Neural cell (in vitro differentiated cells): ENCODE measurements around the gene NRP2. TPM values are rescaled to one million over a fixed set of nuclear protein-coding genes. Genes with fewer than 3 reads are reported as not detected.

Experiments
- H2AFZ ChIP-seq: fragments of 200-600, 300-800 bp; sonication (generic), shearing (Covaris generic); 2 replicates; pipeline ENCODE4 v1.6.0; 2014; ENCODE audit warnings: low read depth, mild to moderate bottlenecking, antibody characterized with exemption, low read length, moderate library complexity
- H3F3A ChIP-seq: fragments of 200-600 bp; shearing (Covaris generic); 2 replicates; pipeline ENCODE4 v1.6.1; 2016; ENCODE audit warnings: mild to moderate bottlenecking, moderate library complexity, mixed read lengths, antibody characterized with exemption, low read length; ENCODE audit not compliant: insufficient read depth, poor library complexity, severe bottlenecking
- H3K27ac ChIP-seq: fragments of 200-600, 300-800 bp; sonication (generic), shearing (Covaris generic); 2 replicates; pipeline ENCODE4 v1.5.1; 2014; ENCODE audit warnings: mild to moderate bottlenecking, low read length, moderate library complexity
- H3K27me3 ChIP-seq: fragments of 300-800, 200-600 bp; sonication (generic), shearing (Covaris generic); 2 replicates; pipeline ENCODE4 v1.6.0; 2014; ENCODE audit warnings: mild to moderate bottlenecking, low read depth, low read length, moderate library complexity; ENCODE audit not compliant: insufficient read depth
- H3K36me3 ChIP-seq: fragments of 300-800, 200-600 bp; sonication (generic), shearing (Covaris generic); 2 replicates; pipeline ENCODE4 v1.5.1; 2014; ENCODE audit warnings: mild to moderate bottlenecking, antibody characterized with exemption, low read length, moderate library complexity; ENCODE audit not compliant: insufficient read depth
- H3K4me2 ChIP-seq: fragments of 300-800, 200-600 bp; sonication (generic), shearing (Covaris generic); 2 replicates; pipeline ENCODE4 v1.6.0; 2014; ENCODE audit warnings: mild to moderate bottlenecking, low read length
- H3K4me3 ChIP-seq: fragments of 300-800, 200-600 bp; sonication (generic), shearing (Covaris generic); 2 replicates; pipeline ENCODE4 v1.5.1; 2014; ENCODE audit warnings: mild to moderate bottlenecking, low read length, moderate library complexity
- H3K79me2 ChIP-seq: fragments of 200-600 bp; shearing (Covaris generic); replicated peaks from 2 replicates; pipeline ENCODE4 v1.6.0; 2014; ENCODE audit warnings: mild to moderate bottlenecking, low read length, moderate library complexity; ENCODE audit not compliant: insufficient read depth
- H3K9ac ChIP-seq: fragments of 300-800, 200-600 bp; sonication (generic), shearing (Covaris generic); 2 replicates; pipeline ENCODE4 v1.6.1; 2016; ENCODE audit warnings: mild to moderate bottlenecking, low read length, mixed read lengths
- H3K9me2 ChIP-seq: fragments of 200-600 bp; shearing (Covaris generic); 2 replicates; pipeline ENCODE4 v1.6.1; 2016; ENCODE audit warnings: mild to moderate bottlenecking, low read length, mixed read lengths; ENCODE audit not compliant: insufficient read depth
- H3K9me3 ChIP-seq: fragments of 200-600, 300-800 bp; sonication (generic), shearing (Covaris generic); 2 replicates; pipeline ENCODE4 v1.6.1; 2016; ENCODE audit warnings: mild to moderate bottlenecking, mixed run types, low read length, moderate library complexity, mixed read lengths
- H4K20me1 ChIP-seq: fragments of 200-600 bp; shearing (Covaris generic); 2 replicates; pipeline ENCODE4 v1.6.1; 2016; ENCODE audit warnings: mild to moderate bottlenecking, mixed run types; ENCODE audit not compliant: insufficient read depth
- EP300 ChIP-seq: fragments of 450-650 bp; conservative IDR thresholded peaks from 2 replicates; pipeline ENCODE4 v1.6.1; 2014; ENCODE audit warnings: antibody characterized with exemption, mild to moderate bottlenecking, moderate library complexity; ENCODE audit not compliant: poor library complexity, severe bottlenecking
- EZH2 ChIP-seq: fragments of 200-600, 300-800 bp; shearing (Covaris generic), sonication (generic); IDR thresholded peaks from 2 replicates; pipeline ENCODE4 v1.6.1; 2014; ENCODE audit warnings: antibody characterized with exemption, low read length, borderline replicate concordance, mild to moderate bottlenecking; ENCODE audit not compliant: insufficient read depth, poor library complexity, severe bottlenecking
- MXI1 ChIP-seq: fragments of 450-650 bp; conservative IDR thresholded peaks from 2 replicates; pipeline ENCODE4 v1.6.1; 2014; ENCODE audit warnings: antibody characterized with exemption, mild to moderate bottlenecking; ENCODE audit not compliant: poor library complexity, severe bottlenecking
- POLR2AphosphoS5 ChIP-seq: IDR thresholded peaks from 2 replicates; pipeline ENCODE4 v1.6.1; 2012
- RAD21 ChIP-seq: fragments of 450-650 bp; conservative IDR thresholded peaks from 2 replicates; pipeline ENCODE4 v1.6.1; 2014; ENCODE audit warnings: antibody characterized with exemption, mild to moderate bottlenecking, moderate library complexity
- SMC3 ChIP-seq: fragments of 450-650 bp; conservative IDR thresholded peaks from 2 replicates; pipeline ENCODE4 v1.6.1; 2014; ENCODE audit warnings: antibody characterized with exemption, mild to moderate bottlenecking, moderate library complexity; ENCODE audit not compliant: poor library complexity
- TAF1 ChIP-seq: IDR thresholded peaks from 2 replicates; pipeline ENCODE4 v1.6.1; 2012; ENCODE audit warnings: low read depth
- polyA plus RNA-seq: library from polyadenylated mRNA; depleted of rRNA; stranded (reverse); fragments of >200 nt; gene quantifications from 2 replicates; pipeline ENCODE4 v1.2.3, GENCODE V29; 2014
- TF ChIP-seq, protein P1 (sequence below): IDR thresholded peaks from 2 replicates; pipeline ENCODE4 v1.6.1; 2012; ENCODE audit warnings: borderline replicate concordance
- TF ChIP-seq, protein P2 (sequence below): fragments of 450-650 bp; IDR thresholded peaks from 2 replicates; pipeline ENCODE4 v1.5.1; 2014; ENCODE audit warnings: antibody characterized with exemption, mild to moderate bottlenecking, moderate library complexity; ENCODE audit not compliant: poor library complexity, severe bottlenecking

Gene NRP2
- polyA plus RNA-seq, 1 donor from 2014 or later: 30.2 TPM

DNA sequence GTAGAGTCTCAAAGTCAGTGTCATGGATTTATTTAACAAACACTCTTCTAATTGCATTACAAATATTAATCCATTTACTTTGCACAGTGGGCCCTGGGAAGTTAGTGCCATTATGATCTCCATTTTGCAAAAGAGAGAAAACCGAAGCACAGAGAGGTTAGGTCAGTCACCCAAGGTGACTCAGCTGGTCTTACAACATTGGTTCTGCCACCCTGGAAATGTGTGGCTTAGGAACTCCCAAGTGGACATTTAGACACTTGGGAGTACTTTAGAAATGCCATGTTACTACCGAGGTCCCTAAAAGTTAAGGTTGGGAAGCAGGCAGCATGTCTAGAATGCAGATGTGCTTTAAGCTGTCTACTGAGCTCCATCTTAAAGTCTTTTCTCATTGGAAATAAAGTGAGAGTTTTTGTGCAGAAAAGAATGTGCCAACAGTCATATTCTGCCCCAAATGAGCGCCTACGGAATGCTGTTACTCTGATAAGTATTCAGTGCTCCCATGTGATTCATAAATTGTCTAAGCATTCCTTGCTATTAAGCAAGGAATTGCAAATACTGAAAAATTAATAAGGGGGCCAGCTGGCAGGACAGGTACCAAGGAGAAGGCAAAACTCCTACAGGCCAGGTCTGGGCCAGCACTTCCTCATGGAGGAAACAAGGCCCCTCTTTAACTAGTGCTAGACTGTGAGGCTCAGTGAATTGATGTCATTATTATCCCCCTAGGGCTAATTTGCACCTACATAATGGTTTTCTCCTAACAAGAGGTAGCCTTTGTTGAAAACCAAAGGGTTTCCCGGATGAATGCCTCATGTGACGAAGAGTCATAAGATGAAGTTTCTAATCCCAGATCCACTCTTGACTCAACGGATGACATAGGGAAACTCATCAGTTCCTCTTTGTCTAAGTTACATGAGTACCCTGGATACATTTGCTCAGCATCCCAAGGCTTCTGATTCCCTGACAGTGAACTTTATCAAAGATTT, 16.3 kb downstream of the NRP2 start:
- H3K79me2 ChIP-seq: no peaks in the 10 kb centered on the region

DNA sequence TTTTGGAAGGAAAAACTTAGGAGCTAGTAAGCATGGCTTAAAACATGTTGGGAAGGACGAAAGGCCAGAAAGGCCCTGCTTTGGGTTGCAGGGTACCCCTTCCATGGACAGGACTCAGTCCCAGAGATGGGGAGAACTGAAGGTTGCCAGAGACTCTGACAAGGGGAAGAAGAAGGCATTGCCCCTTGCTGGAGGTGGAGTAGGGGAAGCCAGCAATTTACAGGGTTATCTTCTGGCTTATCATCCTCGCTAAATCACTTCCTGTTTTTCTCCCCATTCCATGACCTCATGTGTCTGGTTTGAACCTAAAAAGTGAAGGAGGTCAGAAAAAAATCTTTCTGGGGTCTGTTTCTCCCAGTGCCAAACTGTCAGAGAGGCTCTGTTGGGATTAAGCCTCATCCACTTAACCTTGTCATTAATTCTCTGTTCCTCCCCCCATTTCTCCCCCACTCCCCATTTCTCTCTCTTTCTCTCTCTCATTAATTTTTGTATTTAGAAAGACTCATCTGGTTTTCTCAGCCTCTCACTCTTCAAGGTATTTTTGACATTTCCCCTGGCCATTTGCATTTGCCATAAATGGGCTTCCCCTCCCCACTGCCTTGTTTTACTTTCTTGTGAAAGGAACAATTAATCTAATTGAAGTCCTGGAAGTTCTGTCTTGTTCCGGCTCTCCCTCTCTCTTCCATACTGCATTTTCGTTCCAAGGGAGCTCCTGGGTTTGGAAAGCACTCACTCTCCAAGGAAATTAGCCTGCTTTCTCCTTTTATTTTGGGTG, 17.4 kb downstream of the NRP2 start:
- Histone ChIP-seq H3K4me3 (no peak overlapping the region), H3K9ac (no peak overlapping the region), H3K9me2 (no peaks in the 10 kb centered on the region), H3K36me3 (peaks cover 9% of the 10 kb centered on the region), H3K27me3 (no peaks in the 10 kb centered on the region), H4K20me1 (no peaks in the 10 kb centered on the region), H3K4me2 (no peak overlapping the region), H3F3A (no peaks in the 10 kb centered on the region), H3K79me2 (no peaks in the 10 kb centered on the region), H2AFZ (no peak overlapping the region), H3K9me3 (no peaks in the 10 kb centered on the region), H3K27ac (no peak overlapping the region)
- TF ChIP-seq, protein P1, sequence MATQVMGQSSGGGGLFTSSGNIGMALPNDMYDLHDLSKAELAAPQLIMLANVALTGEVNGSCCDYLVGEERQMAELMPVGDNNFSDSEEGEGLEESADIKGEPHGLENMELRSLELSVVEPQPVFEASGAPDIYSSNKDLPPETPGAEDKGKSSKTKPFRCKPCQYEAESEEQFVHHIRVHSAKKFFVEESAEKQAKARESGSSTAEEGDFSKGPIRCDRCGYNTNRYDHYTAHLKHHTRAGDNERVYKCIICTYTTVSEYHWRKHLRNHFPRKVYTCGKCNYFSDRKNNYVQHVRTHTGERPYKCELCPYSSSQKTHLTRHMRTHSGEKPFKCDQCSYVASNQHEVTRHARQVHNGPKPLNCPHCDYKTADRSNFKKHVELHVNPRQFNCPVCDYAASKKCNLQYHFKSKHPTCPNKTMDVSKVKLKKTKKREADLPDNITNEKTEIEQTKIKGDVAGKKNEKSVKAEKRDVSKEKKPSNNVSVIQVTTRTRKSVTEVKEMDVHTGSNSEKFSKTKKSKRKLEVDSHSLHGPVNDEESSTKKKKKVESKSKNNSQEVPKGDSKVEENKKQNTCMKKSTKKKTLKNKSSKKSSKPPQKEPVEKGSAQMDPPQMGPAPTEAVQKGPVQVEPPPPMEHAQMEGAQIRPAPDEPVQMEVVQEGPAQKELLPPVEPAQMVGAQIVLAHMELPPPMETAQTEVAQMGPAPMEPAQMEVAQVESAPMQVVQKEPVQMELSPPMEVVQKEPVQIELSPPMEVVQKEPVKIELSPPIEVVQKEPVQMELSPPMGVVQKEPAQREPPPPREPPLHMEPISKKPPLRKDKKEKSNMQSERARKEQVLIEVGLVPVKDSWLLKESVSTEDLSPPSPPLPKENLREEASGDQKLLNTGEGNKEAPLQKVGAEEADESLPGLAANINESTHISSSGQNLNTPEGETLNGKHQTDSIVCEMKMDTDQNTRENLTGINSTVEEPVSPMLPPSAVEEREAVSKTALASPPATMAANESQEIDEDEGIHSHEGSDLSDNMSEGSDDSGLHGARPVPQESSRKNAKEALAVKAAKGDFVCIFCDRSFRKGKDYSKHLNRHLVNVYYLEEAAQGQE: no peak
- TF ChIP-seq RAD21: no peak
- no peak for TF ChIP-seq EZH2
- no peak for TF ChIP-seq SMC3
- no peak for TF ChIP-seq POLR2AphosphoS5

More for the DNA sequence above, 16.3 kb downstream of the NRP2 start:
- H2AFZ ChIP-seq: no peak overlapping the region
- no peak for TF ChIP-seq EP300
- TF ChIP-seq, protein P2, sequence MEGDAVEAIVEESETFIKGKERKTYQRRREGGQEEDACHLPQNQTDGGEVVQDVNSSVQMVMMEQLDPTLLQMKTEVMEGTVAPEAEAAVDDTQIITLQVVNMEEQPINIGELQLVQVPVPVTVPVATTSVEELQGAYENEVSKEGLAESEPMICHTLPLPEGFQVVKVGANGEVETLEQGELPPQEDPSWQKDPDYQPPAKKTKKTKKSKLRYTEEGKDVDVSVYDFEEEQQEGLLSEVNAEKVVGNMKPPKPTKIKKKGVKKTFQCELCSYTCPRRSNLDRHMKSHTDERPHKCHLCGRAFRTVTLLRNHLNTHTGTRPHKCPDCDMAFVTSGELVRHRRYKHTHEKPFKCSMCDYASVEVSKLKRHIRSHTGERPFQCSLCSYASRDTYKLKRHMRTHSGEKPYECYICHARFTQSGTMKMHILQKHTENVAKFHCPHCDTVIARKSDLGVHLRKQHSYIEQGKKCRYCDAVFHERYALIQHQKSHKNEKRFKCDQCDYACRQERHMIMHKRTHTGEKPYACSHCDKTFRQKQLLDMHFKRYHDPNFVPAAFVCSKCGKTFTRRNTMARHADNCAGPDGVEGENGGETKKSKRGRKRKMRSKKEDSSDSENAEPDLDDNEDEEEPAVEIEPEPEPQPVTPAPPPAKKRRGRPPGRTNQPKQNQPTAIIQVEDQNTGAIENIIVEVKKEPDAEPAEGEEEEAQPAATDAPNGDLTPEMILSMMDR: no peak
- TF ChIP-seq MXI1: no peak
- TF ChIP-seq SMC3: no peak
- TF ChIP-seq TAF1: no peak
- no peak for TF ChIP-seq POLR2AphosphoS5
- no peak for TF ChIP-seq EZH2
- TF ChIP-seq, protein P1: no peak
- TF ChIP-seq RAD21: no peak
- H3K27ac ChIP-seq: no peak overlapping the region
- no peaks in the 10 kb centered on the region for H3K9me3 ChIP-seq
- H3F3A ChIP-seq: no peaks in the 10 kb centered on the region
- H3K4me2 ChIP-seq: no peak overlapping the region
- no peaks in the 10 kb centered on the region for H4K20me1 ChIP-seq
- peaks cover 9% of the 10 kb centered on the region for H3K36me3 ChIP-seq
- H3K27me3 ChIP-seq: no peaks in the 10 kb centered on the region
- no peak overlapping the region for H3K4me3 ChIP-seq
- no peaks in the 10 kb centered on the region for H3K9me2 ChIP-seq
- H3K9ac ChIP-seq: no peak overlapping the region
